Measurements from ENCODE around the gene NR2C1.

The NR2C1 gene

DNA sequence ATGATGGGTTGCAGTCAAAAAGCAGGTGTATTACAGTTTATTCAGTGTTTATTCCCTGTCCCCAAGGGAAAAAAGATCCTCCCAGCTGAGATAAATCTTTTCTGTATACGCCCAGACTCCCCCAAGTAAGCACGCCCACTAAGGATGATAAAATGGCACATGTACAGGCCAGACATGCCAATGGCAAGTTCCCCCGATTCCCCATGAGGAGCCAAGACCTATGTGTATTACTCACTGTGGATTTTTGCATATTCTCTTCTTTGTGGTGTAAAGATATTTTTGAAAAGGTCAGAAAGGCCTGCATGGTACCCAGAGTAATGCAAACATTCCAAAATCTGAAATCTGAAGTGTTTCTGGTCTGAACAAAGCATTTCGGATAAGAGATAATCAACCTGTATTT, 22.2 kb downstream of the NR2C1 start:
- no peaks in the 10 kb centered on the region for H3K9me3 ChIP-seq (ENCODE audit: low read length)
- no peak overlapping the region for H3K4me3 ChIP-seq (ENCODE audit: low read depth in 1 of 2, low read length in 2 of 2)
- H3K9ac ChIP-seq (ENCODE audit: low read length) = no peak overlapping the region
- no peak overlapping the region for H3K27ac ChIP-seq (ENCODE audit: low read depth, low read length)
- no peaks in the 10 kb centered on the region for H3K27me3 ChIP-seq (ENCODE audit: control insufficient read depth in 1 of 2, insufficient read depth in 2 of 2, low read length in 2 of 2)
- H3K36me3 ChIP-seq (ENCODE audit: insufficient read depth, low read length) = peaks cover 19% of the 10 kb centered on the region
- H3K4me1 ChIP-seq (ENCODE audit: insufficient read depth, low read length) = no peaks in the 10 kb centered on the region

DNA sequence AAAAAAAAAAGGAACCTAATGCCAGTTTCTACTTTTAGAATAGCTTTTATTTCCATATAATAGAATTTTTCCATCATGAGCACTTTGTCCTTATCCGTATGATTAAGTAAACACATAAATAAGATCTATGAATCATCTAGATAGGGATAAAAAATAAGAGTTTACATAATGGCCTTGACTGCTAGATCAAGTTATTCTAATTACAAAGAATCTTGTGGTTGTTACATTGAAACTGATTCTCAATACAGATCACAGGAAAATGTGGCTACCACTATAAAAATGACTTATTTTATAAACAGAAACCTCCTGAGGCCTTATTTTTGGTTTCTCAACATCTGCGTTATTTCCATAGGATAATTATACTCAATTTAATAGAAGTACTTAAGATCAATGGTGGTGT, 35.5 kb downstream of the NR2C1 start:
- no peaks in the 10 kb centered on the region for H3K4me1 ChIP-seq (ENCODE audit: insufficient read depth, low read length)
- no peak overlapping the region for H3K27ac ChIP-seq (ENCODE audit: low read depth, low read length)
- H3K27me3 ChIP-seq (ENCODE audit: control insufficient read depth in 1 of 2, insufficient read depth in 2 of 2, low read length in 2 of 2) = no peaks in the 10 kb centered on the region
- H3K4me3 ChIP-seq (ENCODE audit: low read depth in 1 of 2, low read length in 2 of 2) = no peak overlapping the region
- H3K9me3 ChIP-seq (ENCODE audit: low read length) = no peaks in the 10 kb centered on the region
- no peak overlapping the region for H3K9ac ChIP-seq (ENCODE audit: low read length)
- H3K36me3 ChIP-seq (ENCODE audit: insufficient read depth, low read length) = peaks cover 26% of the 10 kb centered on the region

DNA sequence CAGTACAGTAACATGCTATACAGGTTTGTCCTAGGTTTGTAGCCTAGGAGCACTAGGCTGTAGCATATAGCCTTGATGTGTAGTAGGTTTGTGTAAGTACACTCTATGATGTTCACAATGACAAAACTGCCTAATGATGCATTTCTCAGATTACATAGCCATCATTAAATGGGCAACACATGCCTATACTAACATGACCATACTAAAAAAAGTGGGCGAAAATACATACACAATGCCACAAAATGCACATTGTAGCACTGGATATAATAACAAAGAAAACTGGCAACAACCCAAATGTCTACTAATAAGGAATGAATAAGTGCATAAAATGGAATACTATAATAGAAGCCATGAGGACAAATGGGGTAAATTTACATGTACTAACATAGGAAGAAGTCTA, 38.7 kb downstream of the NR2C1 start:
- H3K27me3 ChIP-seq (ENCODE audit: control insufficient read depth in 1 of 2, insufficient read depth in 2 of 2, low read length in 2 of 2) = no peaks in the 10 kb centered on the region
- H3K36me3 ChIP-seq (ENCODE audit: insufficient read depth, low read length) = peaks cover 21% of the 10 kb centered on the region
- H3K9ac ChIP-seq (ENCODE audit: low read length) = no peak overlapping the region
- H3K4me3 ChIP-seq (ENCODE audit: low read depth in 1 of 2, low read length in 2 of 2) = no peak overlapping the region
- H3K4me1 ChIP-seq (ENCODE audit: insufficient read depth, low read length) = no peaks in the 10 kb centered on the region
- no peaks in the 10 kb centered on the region for H3K9me3 ChIP-seq (ENCODE audit: low read length)
- no peak overlapping the region for H3K27ac ChIP-seq (ENCODE audit: low read depth, low read length)

DNA sequence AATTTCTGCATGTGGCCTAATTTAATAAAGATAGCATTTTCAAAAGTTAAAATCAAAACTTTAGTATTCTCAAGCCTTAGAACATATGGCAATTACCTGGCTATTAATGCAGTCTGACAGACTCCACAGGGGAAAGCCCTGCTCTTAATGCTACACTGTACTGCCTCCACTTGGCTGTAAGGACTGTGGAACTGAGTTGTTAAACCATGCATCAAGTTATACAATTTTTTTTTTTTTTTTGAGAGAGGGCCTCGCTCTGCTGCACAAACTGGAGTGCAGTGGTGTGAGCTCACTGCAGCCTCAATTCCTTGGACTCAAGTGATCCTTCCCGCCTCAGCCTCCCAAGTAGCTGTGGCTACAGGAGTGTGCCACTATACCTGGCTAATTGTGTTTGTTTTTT, 50.9 kb downstream of the NR2C1 start:
- Histone ChIP-seq H3K27me3 (ENCODE audit: control insufficient read depth in 1 of 2, insufficient read depth in 2 of 2, low read length in 2 of 2) (no peaks in the 10 kb centered on the region), H3K4me3 (ENCODE audit: low read depth in 1 of 2, low read length in 2 of 2) (no peak overlapping the region), H3K36me3 (ENCODE audit: insufficient read depth, low read length) (peaks cover 11% of the 10 kb centered on the region), H3K9ac (ENCODE audit: low read length) (no peak overlapping the region), H3K4me1 (ENCODE audit: insufficient read depth, low read length) (no peaks in the 10 kb centered on the region), H3K9me3 (ENCODE audit: low read length) (no peaks in the 10 kb centered on the region), H3K27ac (ENCODE audit: low read depth, low read length) (no peak overlapping the region)

DNA sequence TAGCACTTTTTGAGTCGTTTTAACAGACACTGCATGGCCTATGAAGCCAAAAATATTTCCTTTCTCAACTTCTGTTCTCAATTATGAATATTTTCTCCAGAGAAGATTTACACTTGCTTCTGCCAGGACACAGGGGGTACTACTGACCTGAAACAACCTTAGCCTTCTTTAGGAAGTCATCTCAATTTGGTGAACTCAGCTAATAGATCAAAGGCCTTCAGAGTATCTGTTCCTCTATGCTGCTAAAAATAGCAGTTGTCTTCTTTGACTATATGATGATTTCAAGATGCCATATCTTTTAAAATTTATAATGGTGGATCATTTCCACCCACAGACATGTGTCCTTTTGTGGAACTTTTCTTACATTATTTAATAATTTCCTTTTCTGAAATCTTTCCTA, 55.9 kb downstream of the NR2C1 start:
- Histone ChIP-seq H3K4me3 (ENCODE audit: low read depth in 1 of 2, low read length in 2 of 2) (no peak overlapping the region), H3K9me3 (ENCODE audit: low read length) (no peaks in the 10 kb centered on the region), H3K27ac (ENCODE audit: low read depth, low read length) (no peak overlapping the region), H3K27me3 (ENCODE audit: control insufficient read depth in 1 of 2, insufficient read depth in 2 of 2, low read length in 2 of 2) (no peaks in the 10 kb centered on the region), H3K4me1 (ENCODE audit: insufficient read depth, low read length) (no peaks in the 10 kb centered on the region), H3K36me3 (ENCODE audit: insufficient read depth, low read length) (peaks cover 8% of the 10 kb centered on the region), H3K9ac (ENCODE audit: low read length) (no peak overlapping the region)

DNA sequence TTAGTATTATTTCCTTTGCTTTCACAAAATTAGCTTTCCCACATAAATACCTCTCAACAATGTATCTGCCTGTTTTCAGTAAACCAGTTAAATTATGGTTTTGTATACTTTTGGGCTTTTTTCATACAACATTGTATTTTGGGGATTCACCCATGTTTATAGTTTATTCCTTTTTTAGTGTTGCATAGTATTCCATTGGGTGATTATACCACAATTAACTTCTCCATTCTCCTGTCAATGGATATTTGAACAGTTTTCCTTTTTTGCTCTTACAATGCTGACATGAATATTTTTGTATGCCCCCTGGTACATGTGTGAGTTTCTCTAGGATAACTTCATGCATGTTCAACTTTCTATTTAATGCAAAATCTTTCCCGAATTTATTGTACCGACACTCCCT, 57.3 kb downstream of the NR2C1 start:
- Histone ChIP-seq H3K4me1 (ENCODE audit: insufficient read depth, low read length) (no peaks in the 10 kb centered on the region), H3K9ac (ENCODE audit: low read length) (no peak overlapping the region), H3K4me3 (ENCODE audit: low read depth in 1 of 2, low read length in 2 of 2) (no peak overlapping the region), H3K27ac (ENCODE audit: low read depth, low read length) (no peak overlapping the region), H3K27me3 (ENCODE audit: control insufficient read depth in 1 of 2, insufficient read depth in 2 of 2, low read length in 2 of 2) (no peaks in the 10 kb centered on the region), H3K36me3 (ENCODE audit: insufficient read depth, low read length) (no peaks in the 10 kb centered on the region), H3K9me3 (ENCODE audit: low read length) (no peaks in the 10 kb centered on the region)

DNA sequence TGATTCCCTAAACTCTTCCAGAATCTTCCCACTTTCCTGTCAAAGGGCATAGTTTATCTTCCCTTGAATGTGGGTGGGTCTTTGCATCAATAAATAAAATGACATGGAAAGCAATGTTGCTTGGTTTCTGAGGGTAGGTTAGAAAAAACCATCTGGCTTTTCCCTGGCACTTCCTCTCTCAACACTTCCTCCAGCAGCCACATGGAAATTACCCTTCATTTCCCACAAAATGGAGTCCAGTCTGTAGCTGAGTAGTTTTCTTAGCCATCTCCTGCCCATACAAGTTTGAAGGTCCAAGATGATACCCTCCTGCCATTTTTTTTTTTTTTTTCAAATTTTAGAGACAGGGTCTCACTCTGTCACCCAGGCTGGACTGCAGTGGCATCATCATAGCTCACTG, 58.9 kb downstream of the NR2C1 start:
- H3K9ac ChIP-seq (ENCODE audit: low read length) = no peak overlapping the region
- H3K4me1 ChIP-seq (ENCODE audit: insufficient read depth, low read length) = no peaks in the 10 kb centered on the region

DNA sequence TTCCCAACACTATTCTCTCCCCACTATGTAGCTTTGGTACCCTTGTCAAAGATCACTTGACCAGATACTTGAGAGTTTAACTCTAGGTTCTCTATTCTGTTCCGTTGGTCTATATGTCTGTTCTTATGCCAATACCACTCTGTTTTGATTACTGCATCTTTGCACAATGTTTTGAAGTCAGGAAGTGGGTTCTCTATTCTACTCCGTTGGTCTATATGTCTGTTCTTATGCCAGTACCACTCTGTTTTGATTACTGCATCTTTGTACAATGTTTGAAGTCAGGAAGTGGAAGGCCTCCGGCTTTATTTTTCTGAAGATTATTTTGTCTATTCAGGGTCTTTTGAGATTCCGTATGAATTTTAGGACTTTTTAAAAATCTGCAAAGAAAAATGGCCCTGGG, 67.2 kb downstream of the NR2C1 start:
- Histone ChIP-seq H3K4me1 (ENCODE audit: insufficient read depth, low read length) (peaks cover 6% of the 10 kb centered on the region), H3K36me3 (ENCODE audit: insufficient read depth, low read length) (no peaks in the 10 kb centered on the region), H3K27me3 (ENCODE audit: control insufficient read depth in 1 of 2, insufficient read depth in 2 of 2, low read length in 2 of 2) (no peaks in the 10 kb centered on the region), H3K9me3 (ENCODE audit: low read length) (no peaks in the 10 kb centered on the region), H3K27ac (ENCODE audit: low read depth, low read length) (no peak overlapping the region), H3K4me3 (ENCODE audit: low read depth in 1 of 2, low read length in 2 of 2) (no peak overlapping the region), H3K9ac (ENCODE audit: low read length) (no peak overlapping the region)

More for the DNA sequence above, 58.9 kb downstream of the NR2C1 start:
- Histone ChIP-seq H3K36me3 (ENCODE audit: insufficient read depth, low read length) (no peaks in the 10 kb centered on the region), H3K27me3 (ENCODE audit: control insufficient read depth in 1 of 2, insufficient read depth in 2 of 2, low read length in 2 of 2) (no peaks in the 10 kb centered on the region), H3K4me3 (ENCODE audit: low read depth in 1 of 2, low read length in 2 of 2) (no peak overlapping the region), H3K9me3 (ENCODE audit: low read length) (no peaks in the 10 kb centered on the region), H3K27ac (ENCODE audit: low read depth, low read length) (no peak overlapping the region)

DNA sequence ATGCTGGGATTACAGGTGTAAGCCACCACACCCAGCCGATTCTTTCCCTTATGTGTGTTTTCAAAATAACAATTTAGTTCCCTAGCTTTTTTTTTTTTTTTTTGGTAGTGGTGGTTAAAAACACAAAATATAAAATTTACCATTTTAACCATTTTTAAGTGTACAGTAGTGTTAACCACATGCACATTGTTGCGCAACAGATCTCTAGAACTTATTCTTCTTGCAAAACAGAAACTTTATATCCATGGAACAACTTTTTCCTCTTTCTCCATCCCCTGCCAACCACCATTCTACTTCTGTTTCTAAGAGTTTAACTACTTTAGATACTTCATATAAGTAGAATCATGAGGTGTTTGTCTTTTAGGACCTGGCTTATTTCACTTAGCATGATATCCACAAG, 68.8 kb downstream of the NR2C1 start:
- peaks cover 6% of the 10 kb centered on the region for H3K4me1 ChIP-seq (ENCODE audit: insufficient read depth, low read length)
- H3K9me3 ChIP-seq (ENCODE audit: low read length) = no peaks in the 10 kb centered on the region
- no peak overlapping the region for H3K4me3 ChIP-seq (ENCODE audit: low read depth in 1 of 2, low read length in 2 of 2)
- H3K9ac ChIP-seq (ENCODE audit: low read length) = no peak overlapping the region
- H3K27ac ChIP-seq (ENCODE audit: low read depth, low read length) = no peak overlapping the region
- H3K36me3 ChIP-seq (ENCODE audit: insufficient read depth, low read length) = peaks cover 4% of the 10 kb centered on the region
- H3K27me3 ChIP-seq (ENCODE audit: control insufficient read depth in 1 of 2, insufficient read depth in 2 of 2, low read length in 2 of 2) = no peaks in the 10 kb centered on the region

DNA sequence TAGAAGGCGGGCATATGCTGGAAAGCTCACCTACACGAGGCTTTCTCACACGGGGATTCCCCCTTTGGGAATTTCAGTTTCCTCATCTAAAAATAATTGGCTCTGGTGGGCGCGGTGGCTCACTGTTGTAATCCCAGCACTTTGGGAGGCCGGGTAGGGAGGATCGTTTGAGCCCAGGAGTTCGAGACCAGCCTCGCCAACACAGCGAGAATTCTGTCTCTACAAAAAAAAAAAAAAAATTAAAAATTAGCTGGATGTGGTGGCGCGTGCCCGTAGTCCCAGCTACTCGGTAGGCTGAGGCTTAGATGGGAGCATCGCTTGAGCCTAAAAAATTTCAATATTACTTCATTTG, 69.5 kb downstream of the NR2C1 start:
- H3K9me3 ChIP-seq (ENCODE audit: low read length) = no peaks in the 10 kb centered on the region
- H3K27ac ChIP-seq (ENCODE audit: low read depth, low read length) = peak overlapping the region; percentile 91
- H3K27me3 ChIP-seq (ENCODE audit: control insufficient read depth in 1 of 2, insufficient read depth in 2 of 2, low read length in 2 of 2) = no peaks in the 10 kb centered on the region
- peaks cover 4% of the 10 kb centered on the region for H3K36me3 ChIP-seq (ENCODE audit: insufficient read depth, low read length)
- no peak overlapping the region for H3K9ac ChIP-seq (ENCODE audit: low read length)
- peak overlapping the region; percentile 21 to 79 for H3K4me3 ChIP-seq (ENCODE audit: low read depth in 1 of 2, low read length in 2 of 2)
- H3K4me1 ChIP-seq (ENCODE audit: insufficient read depth, low read length) = peaks cover 6% of the 10 kb centered on the region

DNA sequence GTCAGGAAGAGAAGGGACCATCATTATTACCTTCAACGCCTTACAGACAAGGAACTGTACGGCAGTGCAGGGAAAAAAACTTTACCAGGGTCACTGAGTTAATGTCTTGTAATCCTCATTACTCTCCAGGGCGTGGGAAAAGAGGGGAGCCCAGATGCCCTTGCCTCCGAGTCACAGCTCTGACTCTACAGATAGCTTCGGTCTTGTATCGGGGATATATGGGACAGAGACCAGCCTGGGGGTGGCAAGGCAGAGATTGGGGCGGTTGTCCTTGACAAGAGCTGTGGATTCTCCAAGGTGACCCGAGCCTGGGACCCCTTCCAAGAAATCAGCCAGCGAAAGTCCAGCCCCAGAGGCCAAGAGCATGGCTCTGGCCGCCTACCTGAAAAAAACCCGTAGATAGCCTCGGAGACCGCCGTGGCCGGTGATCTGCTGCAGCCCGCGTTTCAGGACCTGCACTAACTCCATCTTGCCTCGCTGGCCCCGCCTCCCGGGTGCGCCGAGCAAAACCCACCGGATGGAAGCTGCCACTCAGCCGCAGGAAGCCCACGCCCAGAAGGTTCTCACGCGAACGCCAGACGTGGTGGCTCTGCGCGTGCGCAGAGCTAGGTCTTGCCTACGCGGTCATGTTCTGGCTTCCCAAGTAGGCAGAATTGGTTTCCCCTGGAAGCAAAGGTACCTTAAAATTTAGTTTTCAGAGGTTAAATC, 70.1 kb downstream of the NR2C1 start, which contains the start of gene NDUFA12:
NDUFA12 (minus strand) TSS at position 485 of the 708 bp plus-strand sequence; CDS start at position 468, 17 bp downstream.
- H3K27ac ChIP-seq (ENCODE audit: low read depth, low read length) = peak within 1 kb of the TSS; percentile 91

DNA sequence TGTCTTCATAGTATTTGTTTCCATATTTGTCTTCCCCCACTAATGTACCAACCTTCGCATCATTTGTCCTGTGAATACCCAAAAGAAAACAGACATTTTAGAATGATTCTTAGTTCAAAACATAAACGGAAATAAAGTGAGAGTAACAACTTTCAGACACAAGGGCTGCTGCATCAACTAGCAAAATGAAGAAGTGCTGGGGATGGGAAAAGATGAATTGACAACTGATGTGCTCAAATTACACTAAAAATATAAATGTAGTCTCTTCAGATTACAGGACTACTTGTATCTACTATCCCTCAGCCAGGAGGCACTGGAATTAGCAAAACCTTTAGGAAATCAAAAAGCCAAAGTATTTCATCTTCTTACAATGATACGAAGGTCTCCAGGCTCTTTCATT, 70.7 kb downstream of the NR2C1 start:
- peak overlapping the region; percentile 79 to 83 for H3K4me3 ChIP-seq (ENCODE audit: low read depth in 1 of 2, low read length in 2 of 2)
- H3K27me3 ChIP-seq (ENCODE audit: control insufficient read depth in 1 of 2, insufficient read depth in 2 of 2, low read length in 2 of 2) = no peaks in the 10 kb centered on the region
- peak overlapping the region; percentile 91 for H3K27ac ChIP-seq (ENCODE audit: low read depth, low read length)
- peaks cover 4% of the 10 kb centered on the region for H3K36me3 ChIP-seq (ENCODE audit: insufficient read depth, low read length)
- H3K9ac ChIP-seq (ENCODE audit: low read length) = peak overlapping the region; percentile 32
- no peaks in the 10 kb centered on the region for H3K9me3 ChIP-seq (ENCODE audit: low read length)
- peaks cover 6% of the 10 kb centered on the region for H3K4me1 ChIP-seq (ENCODE audit: insufficient read depth, low read length)

More for the DNA sequence above, 70.1 kb downstream of the NR2C1 start, which contains the start of gene NDUFA12:
- H3K4me3 ChIP-seq (ENCODE audit: low read depth in 1 of 2, low read length in 2 of 2) = peak within 1 kb of the TSS; percentile 79 to 83
- H3K36me3 ChIP-seq (ENCODE audit: insufficient read depth, low read length) = peaks cover 4% of the 10 kb centered on the region
- no peaks in the 10 kb centered on the region for H3K9me3 ChIP-seq (ENCODE audit: low read length)
- peak within 1 kb of the TSS; percentile 32 for H3K9ac ChIP-seq (ENCODE audit: low read length)
- H3K27me3 ChIP-seq (ENCODE audit: control insufficient read depth in 1 of 2, insufficient read depth in 2 of 2, low read length in 2 of 2) = no peaks in the 10 kb centered on the region
- H3K4me1 ChIP-seq (ENCODE audit: insufficient read depth, low read length) = peaks cover 6% of the 10 kb centered on the region
